Spinal cord (tissue), 10 donors: Measurements from ENCODE around the gene SNX32. TPM values are rescaled to one million over a fixed set of nuclear protein-coding genes. Genes with fewer than 3 reads are reported as not detected.

Source experiments
- DNase-seq, 6 donors: peaks; one replicate each; pipeline versions ENCODE4 v3.0.0 to v3.0.0-alpha.2; 2013 to 2015; ENCODE audit warnings: low spot score in 6 of 6, low read depth in 4 of 6
- H3K27ac ChIP-seq: one replicate; pipeline ENCODE4 v1.5.1; 2013; ENCODE audit warnings: low read depth, low read length, control low read depth
- H3K27me3 ChIP-seq: one replicate; pipeline ENCODE4 v1.6.1; 2013; ENCODE audit warnings: low read length; ENCODE audit not compliant: control insufficient read depth, insufficient read depth
- H3K36me3 ChIP-seq: one replicate; pipeline ENCODE4 v1.6.1; 2013; ENCODE audit warnings: low read length; ENCODE audit not compliant: control insufficient read depth, insufficient read depth
- H3K4me1 ChIP-seq: one replicate; pipeline ENCODE4 v1.6.1; 2013; ENCODE audit warnings: low read length; ENCODE audit not compliant: control insufficient read depth, insufficient read depth
- H3K4me3 ChIP-seq: one replicate; pipeline ENCODE4 v1.5.1; 2013; ENCODE audit warnings: low read depth, low read length, control low read depth
- H3K9me3 ChIP-seq: one replicate; pipeline ENCODE4 v1.6.1; 2013; ENCODE audit warnings: low read length; ENCODE audit not compliant: control insufficient read depth, insufficient read depth
- WGBS: methylation state at CpG from one replicate; pipeline ENCODE4 v1.1.5; 2013; ENCODE audit warnings: missing lambda C conversion rate; ENCODE audit not compliant: insufficient coverage; 5-methylcytosine and 5-hydroxymethylcytosine counted together
- polyA plus RNA-seq, 2 donors: library from polyadenylated mRNA; unstranded; fragments of 120-200 nt; gene quantifications; one replicate each; pipeline ENCODE4 v1.2.1, GENCODE V29; 2013; ENCODE audit not compliant: insufficient read length in 2 of 2
- total RNA-seq, 2 donors: library from RNA; depleted of rRNA in 1 of 2; stranded (reverse); fragments of 120-200 nt in 1 of 2; fragments of >200 nt in 1 of 2; gene quantifications; one replicate each; pipeline versions ENCODE4 v1.2.3 to v1.2.4, GENCODE V29; 2013 to 2014
- donor health status: healthy.

The SNX32 gene
- total and polyA plus RNA-seq, 4 donors = 3.3 to 22.1 (median 6.8) TPM

DNA sequence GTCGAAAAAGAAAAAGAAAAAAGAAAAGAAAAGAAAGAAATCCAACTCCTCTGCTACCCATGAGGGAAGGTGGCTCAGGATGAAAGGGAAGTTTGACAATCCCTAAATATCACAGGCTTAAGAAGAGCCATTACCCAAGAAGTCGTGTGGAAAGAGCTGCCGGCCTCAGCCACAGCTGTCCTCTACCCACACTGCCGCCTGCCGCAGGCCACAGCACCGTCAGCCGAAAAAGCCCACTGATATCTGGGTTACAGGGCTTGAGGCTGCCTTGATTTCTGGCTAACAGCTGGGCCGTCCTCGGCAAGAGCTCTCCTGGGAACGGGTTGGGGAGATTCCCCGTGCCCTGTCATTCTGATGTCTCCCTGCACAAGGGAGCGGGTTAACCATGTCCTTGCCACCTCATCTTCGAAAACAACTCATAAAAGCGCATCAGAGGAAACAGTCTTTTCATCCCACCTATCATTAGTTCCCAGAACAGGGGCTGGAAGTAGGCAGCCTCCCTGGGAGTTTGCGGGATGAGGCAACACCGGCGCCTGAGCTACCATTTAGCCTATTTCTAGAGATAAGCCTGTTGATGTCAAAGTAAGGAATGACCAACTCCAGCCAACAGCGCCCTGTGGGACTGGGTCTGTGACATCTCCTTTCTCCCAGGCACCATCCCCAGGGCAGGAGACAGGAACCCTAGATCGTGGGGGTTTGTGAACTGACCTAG, 21.8 kb upstream of the SNX32 start:
- WGBS = 52% methylated on average over 10 of the region's 19 CpGs
- DNase-seq = peak in 1 of 6 donors; percentile 5
- Histone ChIP-seq H3K27ac (no peak overlapping the region), H3K27me3 (no peaks in the 10 kb centered on the region), H3K36me3 (peaks cover 3% of the 10 kb centered on the region), H3K4me3 (no peak overlapping the region), H3K9me3 (no peaks in the 10 kb centered on the region), H3K4me1 (peaks cover 9% of the 10 kb centered on the region)

DNA sequence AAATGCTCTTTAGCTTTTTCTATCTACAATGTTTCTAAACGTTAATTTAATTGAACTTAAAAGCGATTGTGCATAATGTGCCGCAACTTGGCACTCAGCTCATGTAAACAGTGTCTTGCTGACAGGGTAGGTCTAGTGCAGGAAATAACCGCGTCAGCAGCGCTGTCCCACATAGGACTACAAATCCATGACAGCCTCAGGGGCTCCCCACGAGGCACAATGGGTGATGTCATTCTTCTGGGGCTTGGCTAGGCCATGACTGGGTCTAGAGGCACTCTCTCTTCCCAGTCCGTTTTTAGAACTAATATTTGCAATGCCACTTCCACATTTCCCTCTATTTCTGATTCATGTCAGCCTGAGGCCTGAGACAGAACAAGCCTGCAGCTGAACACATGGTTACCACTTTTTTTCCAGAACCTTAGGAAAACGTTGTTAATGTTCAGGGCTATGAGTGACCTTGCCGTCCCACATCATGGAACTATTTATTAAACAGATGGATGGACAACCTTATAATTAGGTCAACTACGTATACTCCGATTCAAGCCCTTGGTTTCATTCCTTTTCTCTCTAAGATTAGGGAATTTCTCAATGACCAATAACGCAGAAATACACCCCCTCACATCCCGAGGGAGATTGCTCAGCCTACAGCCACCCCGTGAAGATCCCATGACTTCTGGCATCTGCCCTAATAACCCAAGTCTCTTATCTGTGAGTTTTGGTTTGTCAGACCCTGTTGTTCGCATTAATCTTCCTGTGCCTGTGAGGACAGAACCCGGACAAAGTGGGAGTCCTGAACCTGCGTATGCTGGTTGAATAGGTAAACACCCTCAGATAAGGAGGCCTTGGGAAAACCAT, 19.4 kb upstream of the SNX32 start:
- Histone ChIP-seq H3K4me3 (no peak overlapping the region), H3K27ac (no peak overlapping the region), H3K4me1 (peaks cover 18% of the 10 kb centered on the region), H3K9me3 (no peaks in the 10 kb centered on the region), H3K27me3 (no peaks in the 10 kb centered on the region), H3K36me3 (peaks cover 3% of the 10 kb centered on the region)
- DNase-seq = peak in 2 of 6 donors; percentile 24 to 37
- WGBS = 74% methylated on average over 7 of the region's 18 CpGs

DNA sequence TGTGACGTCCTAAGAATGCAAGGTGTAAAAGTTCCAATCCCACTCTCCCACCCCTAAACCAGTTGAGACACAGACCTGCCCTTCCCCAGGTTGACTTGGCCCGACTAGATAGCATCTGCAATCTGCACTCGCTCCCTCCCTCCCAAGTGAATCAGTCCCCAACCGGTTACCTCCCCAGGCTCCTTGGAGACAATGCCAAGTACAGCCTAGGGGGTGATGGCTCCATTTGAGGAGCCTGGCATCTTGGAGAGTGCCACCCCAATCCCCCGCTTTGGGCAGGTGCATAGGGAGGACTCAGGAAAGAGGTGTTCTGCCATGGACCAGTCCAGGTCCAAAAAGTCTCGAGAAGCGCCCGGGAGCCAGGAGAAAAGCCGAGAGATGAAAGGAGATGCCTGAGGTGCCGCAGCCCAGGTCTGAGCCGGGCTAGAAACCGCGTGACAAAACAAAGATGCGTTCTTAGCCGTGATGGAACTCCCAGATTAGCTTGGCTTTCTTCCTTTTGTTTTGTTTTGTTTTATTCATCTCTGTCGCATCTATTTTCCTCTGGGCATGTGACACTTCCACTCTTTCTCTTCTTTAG, 18.7 kb upstream of the SNX32 start:
- H3K4me3 ChIP-seq = no peak overlapping the region
- H3K36me3 ChIP-seq = peaks cover 3% of the 10 kb centered on the region
- WGBS = 75% methylated on average over 14 of the region's 16 CpGs
- no peaks in the 10 kb centered on the region for H3K9me3 ChIP-seq
- H3K4me1 ChIP-seq = peaks cover 18% of the 10 kb centered on the region
- H3K27me3 ChIP-seq = no peaks in the 10 kb centered on the region
- H3K27ac ChIP-seq = no peak overlapping the region
- no peak for DNase-seq

DNA sequence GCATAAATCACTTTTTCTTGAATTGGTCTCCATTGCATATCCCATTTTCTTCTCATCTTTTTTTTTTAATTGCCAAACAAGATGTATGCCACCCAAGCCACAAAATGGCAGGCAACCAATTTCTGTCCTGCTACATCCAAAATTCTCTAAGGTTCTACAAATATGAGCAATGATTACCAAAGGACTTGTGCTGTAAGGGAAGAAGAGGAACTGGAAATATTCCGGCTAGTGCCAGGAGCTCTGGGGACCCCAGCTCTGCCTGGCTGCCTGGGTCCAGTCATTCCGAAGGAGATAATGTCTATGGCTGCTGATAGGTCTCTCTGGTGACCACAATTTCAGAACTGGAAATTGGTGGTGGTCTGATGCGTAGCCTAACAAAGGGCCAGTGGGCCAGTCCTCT, 17.1 kb upstream of the SNX32 start:
- WGBS = 94% methylated on average over 3 of the region's 3 CpGs
- Histone ChIP-seq H3K4me3 (no peak overlapping the region), H3K36me3 (peaks cover 3% of the 10 kb centered on the region)

DNA sequence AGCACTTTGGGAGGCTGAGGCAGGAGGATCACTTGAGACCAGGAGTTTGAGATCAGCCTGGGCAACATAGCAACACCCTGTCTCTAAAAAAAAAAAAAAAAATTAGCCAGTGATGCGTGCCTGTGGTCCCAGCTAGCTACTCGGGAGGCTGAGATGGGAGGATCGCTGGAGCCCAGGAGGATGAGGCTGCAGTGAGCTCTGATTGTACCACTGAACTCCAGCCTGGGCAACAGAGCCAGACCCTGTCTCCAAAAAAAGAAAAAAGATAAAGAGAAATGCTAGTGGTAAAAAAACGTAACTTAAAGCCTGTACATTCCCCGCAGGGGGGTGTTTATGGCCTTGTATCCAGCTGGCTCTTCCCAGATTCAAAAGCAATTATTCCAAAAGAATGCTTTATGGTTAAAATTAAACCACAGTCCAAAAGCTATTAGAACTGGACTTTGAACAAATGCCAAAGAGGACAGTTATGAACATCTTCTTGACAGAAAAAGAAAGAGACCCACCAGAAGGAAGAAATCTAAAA, 16.4 kb upstream of the SNX32 start:
- Histone ChIP-seq H3K4me3 (peak overlapping the region; percentile 56), H3K27ac (no peak overlapping the region), H3K4me1 (peaks cover 12% of the 10 kb centered on the region), H3K9me3 (no peaks in the 10 kb centered on the region), H3K36me3 (peaks cover 3% of the 10 kb centered on the region), H3K27me3 (no peaks in the 10 kb centered on the region)
- 93% methylated on average over 3 of the region's 5 CpGs for WGBS
- DNase-seq = peak in 1 of 6 donors; percentile 39

More for the DNA sequence above, 17.1 kb upstream of the SNX32 start:
- no peaks in the 10 kb centered on the region for H3K27me3 ChIP-seq
- no peak overlapping the region for H3K27ac ChIP-seq
- DNase-seq = no peak
- no peaks in the 10 kb centered on the region for H3K9me3 ChIP-seq
- peaks cover 15% of the 10 kb centered on the region for H3K4me1 ChIP-seq

DNA sequence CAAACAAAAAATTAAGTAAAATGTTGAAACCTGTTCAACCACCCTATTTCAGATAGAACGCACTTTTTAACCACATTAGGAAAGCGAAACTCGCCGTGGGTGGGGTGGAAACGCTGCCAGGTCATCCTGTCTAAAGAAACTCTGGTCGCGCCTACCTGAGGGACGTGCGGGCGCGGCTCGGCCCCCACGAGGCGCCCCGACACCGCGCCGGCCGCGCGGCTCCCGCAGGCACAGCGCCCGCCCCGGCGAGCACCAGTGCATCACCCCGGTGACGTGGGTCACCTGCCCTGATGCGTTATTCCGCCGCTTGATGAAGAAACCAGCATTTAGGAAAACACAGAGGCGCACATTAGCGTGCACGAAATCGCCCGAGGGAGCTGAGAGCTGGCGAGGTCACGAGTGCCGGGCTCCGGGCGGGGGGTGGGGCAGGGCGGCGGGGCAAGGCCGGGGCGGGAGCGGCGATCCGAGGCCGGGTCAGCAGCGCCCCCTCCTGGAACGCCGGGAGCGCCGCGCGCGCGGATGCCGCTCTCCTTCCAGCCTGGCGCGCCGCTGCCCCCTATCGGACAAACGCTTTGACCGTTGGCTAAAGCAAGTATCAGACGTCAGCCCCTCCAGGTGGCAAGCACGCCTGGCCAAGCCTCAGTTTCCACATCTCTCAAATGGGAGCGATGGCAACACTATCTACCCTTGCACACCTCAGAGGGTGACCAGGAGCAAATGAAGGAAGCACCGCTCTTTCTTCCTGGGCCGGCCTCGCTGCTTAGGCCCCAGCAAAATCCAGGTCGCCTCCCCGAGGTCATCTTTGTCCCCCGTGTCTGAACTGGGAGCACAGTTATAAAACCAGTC, 15.7 kb upstream of the SNX32 start:
- Histone ChIP-seq H3K4me3 (peak overlapping the region; percentile 56), H3K4me1 (peaks cover 12% of the 10 kb centered on the region), H3K36me3 (peaks cover 3% of the 10 kb centered on the region), H3K27ac (no peak overlapping the region), H3K27me3 (no peaks in the 10 kb centered on the region), H3K9me3 (no peaks in the 10 kb centered on the region)
- WGBS = 6% methylated on average over 73 of the region's 74 CpGs
- DNase-seq = peak; percentile 61 to 95 (median 84)

DNA sequence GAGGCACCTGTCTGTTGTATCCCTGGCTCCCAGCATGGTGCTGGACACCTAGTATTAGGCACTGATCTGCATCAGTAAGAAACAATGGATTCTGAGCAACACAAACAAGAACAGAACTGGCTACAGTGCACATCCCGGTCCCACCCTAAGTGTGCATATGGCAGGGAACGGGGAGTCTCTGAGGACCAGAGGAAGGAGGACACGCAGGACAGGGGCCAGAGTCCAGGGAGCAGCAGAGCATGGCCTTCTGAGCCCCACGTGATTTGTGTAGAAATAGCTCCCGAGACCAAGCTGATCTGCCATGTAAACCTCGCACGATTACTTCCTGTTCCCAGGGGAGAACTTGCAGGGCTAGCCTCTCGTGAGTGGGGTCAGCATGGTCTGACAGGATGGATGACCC, 12.7 kb upstream of the SNX32 start:
- no peaks in the 10 kb centered on the region for H3K27me3 ChIP-seq
- no peak overlapping the region for H3K27ac ChIP-seq
- peaks cover 12% of the 10 kb centered on the region for H3K4me1 ChIP-seq
- H3K4me3 ChIP-seq = no peak overlapping the region
- no peaks in the 10 kb centered on the region for H3K9me3 ChIP-seq
- WGBS = 79% methylated on average over 8 of the region's 8 CpGs
- no peaks in the 10 kb centered on the region for H3K36me3 ChIP-seq
- DNase-seq = no peak

DNA sequence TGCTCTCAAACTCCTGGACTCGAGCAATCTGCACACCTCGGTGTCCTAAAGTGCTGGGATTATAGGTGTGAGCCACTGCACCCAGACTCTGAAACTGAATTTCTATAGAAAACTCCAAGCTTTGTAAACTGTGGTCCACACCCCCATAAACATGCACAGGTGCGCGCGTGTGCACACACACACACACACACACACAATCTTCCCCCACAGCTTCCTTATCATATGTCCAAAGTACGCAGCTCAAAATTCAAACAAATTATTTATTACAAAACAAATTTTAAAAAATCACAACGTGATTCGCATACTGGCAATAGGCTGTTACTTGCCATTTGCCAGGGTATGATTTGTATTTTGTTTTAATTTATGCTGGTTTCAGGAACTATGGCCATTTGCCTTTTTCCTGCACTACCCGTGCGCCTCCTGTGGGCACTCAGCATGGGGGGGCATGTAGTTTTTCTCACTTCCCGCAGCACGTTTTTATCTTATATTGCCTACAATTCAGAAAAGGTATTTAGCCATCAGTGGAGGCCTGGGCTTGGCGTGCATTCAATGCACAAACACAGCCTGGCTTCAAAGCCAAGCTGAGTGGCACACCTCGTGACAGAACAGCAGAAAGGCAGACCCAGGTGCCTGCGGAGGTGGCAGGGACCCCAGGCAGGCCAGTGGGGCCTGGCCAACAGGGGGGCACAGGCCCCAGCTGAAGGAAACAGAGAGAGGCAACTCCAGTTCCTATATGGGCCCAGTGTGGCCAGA, 10.8 kb upstream of the SNX32 start:
- H3K4me1 ChIP-seq = peaks cover 4% of the 10 kb centered on the region
- 80% methylated on average over 10 of the region's 15 CpGs for WGBS
- no peak overlapping the region for H3K4me3 ChIP-seq
- no peaks in the 10 kb centered on the region for H3K27me3 ChIP-seq
- no peaks in the 10 kb centered on the region for H3K9me3 ChIP-seq
- H3K27ac ChIP-seq = no peak overlapping the region
- no peak for DNase-seq
- H3K36me3 ChIP-seq = no peaks in the 10 kb centered on the region
